ENCODE results near the gene GPRIN3.

GPRIN3 gene

GRCh38 chr4:89294573-89295269 lies 12.9 kb downstream of the GPRIN3 start:
- in situ Hi-C loops (cut with MboI; ENCODE audit: low sequenced_read_pairs): no loop called here

- in situ Hi-C loops (cut with MboI; ENCODE audit: low sequenced_read_pairs): no loop called here
Observed at GRCh38 chr4:89293299-89293698, 14.3 kb downstream of the GPRIN3 start.

GRCh38 chr4:89290727-89291516 lies 16.7 kb downstream of the GPRIN3 start:
- in situ Hi-C loops (cut with MboI; ENCODE audit: low sequenced_read_pairs): no loop called here

GRCh38 chr4:89289312-89289711 lies 18.3 kb downstream of the GPRIN3 start:
- in situ Hi-C loops (cut with MboI; ENCODE audit: low sequenced_read_pairs): no loop called here

GRCh38 chr4:89288430-89288829 lies 19.2 kb downstream of the GPRIN3 start:
- in situ Hi-C loops (cut with MboI; ENCODE audit: low sequenced_read_pairs): no loop called here

GRCh38 chr4:89287945-89288344 lies 19.7 kb downstream of the GPRIN3 start:
- in situ Hi-C loops (cut with MboI; ENCODE audit: low sequenced_read_pairs): no loop called here

- in situ Hi-C loops (cut with MboI; ENCODE audit: low sequenced_read_pairs): no loop called here
Observed at GRCh38 chr4:89285745-89286144, 21.9 kb downstream of the GPRIN3 start.

- in situ Hi-C loops (cut with MboI; ENCODE audit: low sequenced_read_pairs): no loop called here
Observed at GRCh38 chr4:89284828-89285227, 22.8 kb downstream of the GPRIN3 start.

- in situ Hi-C loops (cut with MboI; ENCODE audit: low sequenced_read_pairs): no loop called here
Observed at GRCh38 chr4:89284020-89284424, 23.6 kb downstream of the GPRIN3 start.

- in situ Hi-C loops (cut with MboI; ENCODE audit: low sequenced_read_pairs): no loop called here
Observed at GRCh38 chr4:89283226-89284009, 24.2 kb downstream of the GPRIN3 start.

- in situ Hi-C loops (cut with MboI; ENCODE audit: low sequenced_read_pairs): no loop called here
Observed at GRCh38 chr4:89279385-89279784, 28.2 kb downstream of the GPRIN3 start.

- in situ Hi-C loops (cut with MboI; ENCODE audit: low sequenced_read_pairs): no loop called here
Observed at GRCh38 chr4:89277412-89277811, 30.2 kb downstream of the GPRIN3 start.

- in situ Hi-C loops (cut with MboI; ENCODE audit: low sequenced_read_pairs): no loop called here
Observed at GRCh38 chr4:89276296-89276695, 31.3 kb downstream of the GPRIN3 start.

- in situ Hi-C loops (cut with MboI; ENCODE audit: low sequenced_read_pairs): no loop called here
Observed at GRCh38 chr4:89275587-89275986, 32.0 kb downstream of the GPRIN3 start.

GRCh38 chr4:89273741-89274141 lies 33.9 kb downstream of the GPRIN3 start:
- in situ Hi-C loops (cut with MboI; ENCODE audit: low sequenced_read_pairs): no loop called here

GRCh38 chr4:89270792-89271191 lies 36.8 kb downstream of the GPRIN3 start:
- in situ Hi-C loops (cut with MboI; ENCODE audit: low sequenced_read_pairs): no loop called here

- in situ Hi-C loops (cut with MboI; ENCODE audit: low sequenced_read_pairs): no loop called here
Observed at GRCh38 chr4:89269121-89269666, 38.4 kb downstream of the GPRIN3 start.

GRCh38 chr4:89268679-89269078 lies 38.9 kb downstream of the GPRIN3 start:
- in situ Hi-C loops (cut with MboI; ENCODE audit: low sequenced_read_pairs): no loop called here

GRCh38 chr4:89267846-89268245 lies 39.8 kb downstream of the GPRIN3 start:
- in situ Hi-C loops (cut with MboI; ENCODE audit: low sequenced_read_pairs): no loop called here

- in situ Hi-C loops (cut with MboI; ENCODE audit: low sequenced_read_pairs): no loop called here
Observed at GRCh38 chr4:89267392-89267791, 40.2 kb downstream of the GPRIN3 start.

GRCh38 chr4:89266128-89266527 lies 41.5 kb downstream of the GPRIN3 start:
- in situ Hi-C loops (cut with MboI; ENCODE audit: low sequenced_read_pairs): no loop called here

Data from HL-60/S4 treated with retinoic acid at 250 ng/mL for 4 days and 3 days (cell line).